OCI-LY1 (cell line): ENCODE data around the gene MATR3.

Experiments
- H2AFZ ChIP-seq: fragments of 200-600 bp; sonication (generic), shearing (Covaris generic); 2 replicates; pipeline ENCODE4 v1.6.0; 2014; ENCODE audit warnings: antibody characterized with exemption, mild to moderate bottlenecking, low read length
- H3F3A ChIP-seq: fragments of 200-600 bp; sonication (generic), shearing (Covaris generic); 2 replicates; pipeline ENCODE4 v1.6.0; 2014; ENCODE audit warnings: mild to moderate bottlenecking, antibody characterized with exemption, low read length, moderate library complexity; ENCODE audit not compliant: insufficient read depth
- H3K27ac ChIP-seq: fragments of 200-600 bp; sonication (generic); 2 replicates; pipeline ENCODE4 v1.5.1; 2014; ENCODE audit warnings: low read length, mixed run types, mild to moderate bottlenecking, low read depth; ENCODE audit not compliant: poor library complexity, severe bottlenecking
- H3K27me3 ChIP-seq: fragments of 200-600 bp; sonication (generic); 2 replicates; pipeline ENCODE4 v1.6.0; 2014; ENCODE audit warnings: antibody characterized with exemption, mild to moderate bottlenecking, low read length, moderate library complexity; ENCODE audit not compliant: insufficient read depth
- H3K36me3 ChIP-seq: fragments of 200-600 bp; sonication (generic); 2 replicates; pipeline ENCODE4 v1.6.1; 2014; ENCODE audit warnings: mild to moderate bottlenecking, antibody characterized with exemption, low read length, moderate library complexity, mixed read lengths; ENCODE audit not compliant: insufficient read depth
- H3K4me1 ChIP-seq: fragments of 200-600 bp; sonication (generic); 2 replicates; pipeline ENCODE4 v1.5.1; 2014; ENCODE audit warnings: mild to moderate bottlenecking, low read length, moderate library complexity; ENCODE audit not compliant: insufficient read depth, severe bottlenecking
- H3K4me2 ChIP-seq: fragments of 200-600 bp; sonication (generic), shearing (Covaris generic); 2 replicates; pipeline ENCODE4 v1.6.1; 2014; ENCODE audit warnings: low read length
- H3K4me3 ChIP-seq: fragments of 200-600 bp; sonication (generic); 2 replicates; pipeline ENCODE4 v1.5.1; 2014; ENCODE audit warnings: low read length, low read depth, mild to moderate bottlenecking, mixed read lengths; ENCODE audit not compliant: poor library complexity, severe bottlenecking
- H3K79me2 ChIP-seq: fragments of 200-600 bp; shearing (Covaris generic); 2 replicates; pipeline ENCODE4 v1.6.1; 2016; ENCODE audit warnings: mixed run types, low read length, mixed read lengths; ENCODE audit not compliant: insufficient read depth
- H3K9ac ChIP-seq: fragments of 200-600 bp; sonication (generic), shearing (Covaris generic); 2 replicates; pipeline ENCODE4 v1.6.1; 2014; ENCODE audit warnings: mild to moderate bottlenecking, low read length, mixed read lengths
- H3K9me2 ChIP-seq: fragments of 200-600 bp; sonication (generic), shearing (Covaris generic); 2 replicates; pipeline ENCODE4 v1.6.1; 2014; ENCODE audit warnings: low read depth, mild to moderate bottlenecking, low read length, mixed read lengths
- H3K9me3 ChIP-seq: fragments of 200-600 bp; shearing (Covaris generic); 2 replicates; pipeline ENCODE4 v1.6.1; 2014; ENCODE audit warnings: low read length, mixed read lengths
- H4K20me1 ChIP-seq: fragments of 200-600 bp; sonication (generic), shearing (Covaris generic); 2 replicates; pipeline ENCODE4 v1.6.0; 2016; ENCODE audit warnings: mild to moderate bottlenecking, low read length; ENCODE audit not compliant: insufficient read depth
- EZH2 ChIP-seq: fragments of 200-600 bp; sonication (generic), shearing (Covaris generic); IDR thresholded peaks from 2 replicates; pipeline ENCODE4 v1.8.0; 2017; ENCODE audit warnings: borderline replicate concordance, mixed run types, mild to moderate bottlenecking, antibody characterized with exemption, low read length, moderate library complexity, mixed read lengths
- TF ChIP-seq, protein P1 (sequence below): fragments of 200-600 bp; sonication (generic), shearing (Covaris generic); IDR thresholded peaks from 2 replicates; pipeline ENCODE4 v1.5.1; 2017; ENCODE audit warnings: mild to moderate bottlenecking, antibody characterized with exemption, low read length, moderate library complexity, mixed read lengths

Gene MATR3

DNA sequence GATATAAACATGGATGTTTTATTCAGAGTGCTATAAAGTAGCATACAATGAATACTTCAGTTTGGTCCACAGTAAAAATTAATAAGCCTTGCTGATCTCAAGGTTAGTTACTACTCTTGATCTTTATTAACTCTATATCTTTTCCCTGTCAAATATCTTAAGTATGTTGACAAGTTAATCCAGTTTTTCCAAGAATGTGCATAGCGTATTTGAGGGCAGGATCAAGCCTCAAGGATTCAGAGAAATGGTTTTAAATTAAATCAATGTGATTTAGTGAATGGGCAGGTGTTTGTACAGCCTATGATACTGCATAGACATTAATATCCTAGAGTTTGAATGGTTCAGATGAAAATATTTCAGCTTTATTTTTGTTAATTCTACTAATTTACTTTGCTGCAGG is 20.7 kb downstream of the MATR3 start:
- Histone ChIP-seq H3K4me3 (no peak overlapping the region), H3K4me2 (no peak overlapping the region), H3K27ac (no peak overlapping the region), H3K36me3 (peaks cover 72% of the 10 kb centered on the region), H3K79me2 (peaks cover 79% of the 10 kb centered on the region), H3K9ac (no peak overlapping the region), H3K4me1 (no peaks in the 10 kb centered on the region), H3K27me3 (no peaks in the 10 kb centered on the region), H3F3A (peaks cover 3% of the 10 kb centered on the region; the same call in 1 of the 2 replicates), H3K9me3 (no peaks in the 10 kb centered on the region), H4K20me1 (peaks cover 17% of the 10 kb centered on the region), H2AFZ (no peak overlapping the region), H3K9me2 (no peaks in the 10 kb centered on the region)
- TF ChIP-seq, protein P1, sequence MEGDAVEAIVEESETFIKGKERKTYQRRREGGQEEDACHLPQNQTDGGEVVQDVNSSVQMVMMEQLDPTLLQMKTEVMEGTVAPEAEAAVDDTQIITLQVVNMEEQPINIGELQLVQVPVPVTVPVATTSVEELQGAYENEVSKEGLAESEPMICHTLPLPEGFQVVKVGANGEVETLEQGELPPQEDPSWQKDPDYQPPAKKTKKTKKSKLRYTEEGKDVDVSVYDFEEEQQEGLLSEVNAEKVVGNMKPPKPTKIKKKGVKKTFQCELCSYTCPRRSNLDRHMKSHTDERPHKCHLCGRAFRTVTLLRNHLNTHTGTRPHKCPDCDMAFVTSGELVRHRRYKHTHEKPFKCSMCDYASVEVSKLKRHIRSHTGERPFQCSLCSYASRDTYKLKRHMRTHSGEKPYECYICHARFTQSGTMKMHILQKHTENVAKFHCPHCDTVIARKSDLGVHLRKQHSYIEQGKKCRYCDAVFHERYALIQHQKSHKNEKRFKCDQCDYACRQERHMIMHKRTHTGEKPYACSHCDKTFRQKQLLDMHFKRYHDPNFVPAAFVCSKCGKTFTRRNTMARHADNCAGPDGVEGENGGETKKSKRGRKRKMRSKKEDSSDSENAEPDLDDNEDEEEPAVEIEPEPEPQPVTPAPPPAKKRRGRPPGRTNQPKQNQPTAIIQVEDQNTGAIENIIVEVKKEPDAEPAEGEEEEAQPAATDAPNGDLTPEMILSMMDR = no peak
- TF ChIP-seq EZH2 = no peak

DNA sequence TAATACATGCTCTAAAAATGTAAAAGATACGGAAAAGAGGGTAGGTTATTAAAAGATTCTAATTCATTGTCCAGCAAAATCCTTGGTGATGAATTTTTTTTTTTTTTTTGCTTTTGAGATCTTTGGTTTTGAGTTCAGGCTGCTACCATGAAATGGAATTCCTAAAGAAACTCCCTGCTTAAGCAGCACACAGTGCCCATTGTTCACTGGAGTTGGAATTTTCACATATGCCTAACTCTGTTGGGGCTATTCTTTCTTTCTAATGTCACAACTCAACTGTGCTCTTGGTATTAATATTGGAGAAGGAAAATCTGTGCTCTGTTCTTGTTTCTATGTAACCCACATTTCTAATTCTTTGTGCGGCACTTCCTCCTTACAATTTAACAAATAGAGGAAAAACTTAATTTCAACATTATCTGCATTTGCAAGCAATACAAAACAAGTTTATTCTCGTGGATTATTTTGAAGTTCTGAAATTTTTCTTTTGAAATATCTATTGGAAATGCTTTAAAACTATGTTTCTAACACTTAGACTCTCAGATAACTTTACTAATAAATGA is 21.6 kb downstream of the MATR3 start:
- peaks cover 17% of the 10 kb centered on the region for H4K20me1 ChIP-seq
- peaks cover 3% of the 10 kb centered on the region; the same call in 1 of the 2 replicates for H3F3A ChIP-seq

GRCh38 chr5:139335811-139336210 is 42.3 kb downstream of the MATR3 start:
- Histone ChIP-seq H3K27ac (no peak overlapping the region), H3K36me3 (peaks cover 23% of the 10 kb centered on the region), H3K4me3 (no peak overlapping the region), H3K4me1 (peaks cover 14% of the 10 kb centered on the region), H4K20me1 (no peaks in the 10 kb centered on the region; the same call in 1 of the 2 replicates), H3K9me2 (no peaks in the 10 kb centered on the region), H3K27me3 (no peaks in the 10 kb centered on the region), H3F3A (0 out of 2 replicates have a peak, but pooled peaks cover 9% of the 10 kb centered on the region), H2AFZ (no peak overlapping the region), H3K9ac (no peak overlapping the region), H3K9me3 (no peaks in the 10 kb centered on the region), H3K4me2 (no peak overlapping the region), H3K79me2 (no peaks in the 10 kb centered on the region)
- TF ChIP-seq, protein P1 = no peak
- no peak for TF ChIP-seq EZH2

More for the DNA sequence above, 21.6 kb downstream of the MATR3 start:
- H3K4me2 ChIP-seq = no peak overlapping the region
- H3K36me3 ChIP-seq = peaks cover 72% of the 10 kb centered on the region
- no peaks in the 10 kb centered on the region for H3K9me2 ChIP-seq
- H3K27ac ChIP-seq = no peak overlapping the region
- H3K9ac ChIP-seq = no peak overlapping the region
- H3K4me1 ChIP-seq = no peaks in the 10 kb centered on the region
- no peaks in the 10 kb centered on the region for H3K9me3 ChIP-seq
- H3K79me2 ChIP-seq = peaks cover 70% of the 10 kb centered on the region
- H3K4me3 ChIP-seq = no peak overlapping the region
- H3K27me3 ChIP-seq = no peaks in the 10 kb centered on the region
- TF ChIP-seq EZH2 = no peak
- TF ChIP-seq, protein P1 = no peak
- H2AFZ ChIP-seq = no peak overlapping the region
